ENCODE measurements around the gene NFAT5.

Gene NFAT5

GRCh38 chr16:69691980-69692911, 126.5 kb downstream of the NFAT5 start:
- no peak for TF ChIP-seq CTCF (IDR thresholded peaks at IDR 0.05; ENCODE audit: poor library complexity, severe bottlenecking)
- H3K36me3 ChIP-seq (ENCODE audit: low read depth) = peaks cover 94% of the 10 kb centered on the region
- ATAC-seq (ENCODE audit: low read depth) (no peak), DNase-seq (ENCODE audit: low spot score) (no peak)
- H3K4me1 ChIP-seq (ENCODE audit: insufficient read depth, poor library complexity, severe bottlenecking) = no peaks in the 10 kb centered on the region
- H3K27ac ChIP-seq (ENCODE audit: poor library complexity, severe bottlenecking) = no peak overlapping the region
- no peaks in the 10 kb centered on the region for H3K27me3 ChIP-seq (ENCODE audit: insufficient read depth, poor library complexity, severe bottlenecking)
- no peak overlapping the region for H3K4me3 ChIP-seq (ENCODE audit: severe bottlenecking)
- H3K9me3 ChIP-seq (ENCODE audit: severe bottlenecking) = no peaks in the 10 kb centered on the region

GRCh38 chr16:69693916-69694315, 128.2 kb downstream of the NFAT5 start:
- no peak overlapping the region for H3K27ac ChIP-seq (ENCODE audit: poor library complexity, severe bottlenecking)
- H3K4me3 ChIP-seq (ENCODE audit: severe bottlenecking) = no peak overlapping the region
- ATAC-seq (ENCODE audit: low read depth) (no peak), DNase-seq (ENCODE audit: low spot score) (no peak)
- H3K4me1 ChIP-seq (ENCODE audit: insufficient read depth, poor library complexity, severe bottlenecking) = no peaks in the 10 kb centered on the region
- no peaks in the 10 kb centered on the region for H3K9me3 ChIP-seq (ENCODE audit: severe bottlenecking)
- peaks cover 92% of the 10 kb centered on the region for H3K36me3 ChIP-seq (ENCODE audit: low read depth)
- no peak for TF ChIP-seq CTCF (IDR thresholded peaks at IDR 0.05; ENCODE audit: poor library complexity, severe bottlenecking)
- H3K27me3 ChIP-seq (ENCODE audit: insufficient read depth, poor library complexity, severe bottlenecking) = no peaks in the 10 kb centered on the region

GRCh38 chr16:69698404-69698803, 132.6 kb downstream of the NFAT5 start:
- H3K27me3 ChIP-seq (ENCODE audit: insufficient read depth, poor library complexity, severe bottlenecking) = no peaks in the 10 kb centered on the region

GRCh38 chr16:69699915-69700314, 134.1 kb downstream of the NFAT5 start:
- DNase-seq (ENCODE audit: low spot score) (no peak), ATAC-seq (ENCODE audit: low read depth) (no peak)
- Histone ChIP-seq H3K27me3 (ENCODE audit: insufficient read depth, poor library complexity, severe bottlenecking) (no peaks in the 10 kb centered on the region), H3K4me1 (ENCODE audit: insufficient read depth, poor library complexity, severe bottlenecking) (no peaks in the 10 kb centered on the region), H3K36me3 (ENCODE audit: low read depth) (peaks cover 89% of the 10 kb centered on the region), H3K4me3 (ENCODE audit: severe bottlenecking) (no peak overlapping the region), H3K9me3 (ENCODE audit: severe bottlenecking) (no peaks in the 10 kb centered on the region), H3K27ac (ENCODE audit: poor library complexity, severe bottlenecking) (no peak overlapping the region)
- TF ChIP-seq CTCF (IDR thresholded peaks at IDR 0.05; ENCODE audit: poor library complexity, severe bottlenecking) = no peak

More at GRCh38 chr16:69698404-69698803, 132.6 kb downstream of the NFAT5 start:
- H3K9me3 ChIP-seq (ENCODE audit: severe bottlenecking) = no peaks in the 10 kb centered on the region
- no peak for DNase-seq (ENCODE audit: low spot score)
- no peak overlapping the region for H3K4me3 ChIP-seq (ENCODE audit: severe bottlenecking)
- H3K4me1 ChIP-seq (ENCODE audit: insufficient read depth, poor library complexity, severe bottlenecking) = no peaks in the 10 kb centered on the region
- H3K27ac ChIP-seq (ENCODE audit: poor library complexity, severe bottlenecking) = no peak overlapping the region
- H3K36me3 ChIP-seq (ENCODE audit: low read depth) = peaks cover 92% of the 10 kb centered on the region
- TF ChIP-seq CTCF (IDR thresholded peaks at IDR 0.05; ENCODE audit: poor library complexity, severe bottlenecking) = no peak
- no peak for ATAC-seq (ENCODE audit: low read depth)

- Histone ChIP-seq H3K4me1 (ENCODE audit: insufficient read depth, poor library complexity, severe bottlenecking) (peaks cover 4% of the 10 kb centered on the region), H3K36me3 (ENCODE audit: low read depth) (peaks cover 75% of the 10 kb centered on the region), H3K9me3 (ENCODE audit: severe bottlenecking) (no peaks in the 10 kb centered on the region), H3K4me3 (ENCODE audit: severe bottlenecking) (no peak overlapping the region), H3K27ac (ENCODE audit: poor library complexity, severe bottlenecking) (no peak overlapping the region), H3K27me3 (ENCODE audit: insufficient read depth, poor library complexity, severe bottlenecking) (no peaks in the 10 kb centered on the region)
- no peak for TF ChIP-seq CTCF (IDR thresholded peaks at IDR 0.05; ENCODE audit: poor library complexity, severe bottlenecking)
- no peak for ATAC-seq (ENCODE audit: low read depth)
- DNase-seq (ENCODE audit: low spot score) = no peak
These were observed 135.7 kb downstream of the NFAT5 start for GRCh38 chr16:69701452-69701851.

Measured in RWPE2 (cell line).